Suprapubic skin (tissue), 3 donors: Measurements from ENCODE around the gene TMEM163.

Experiments used
- CTCF ChIP-seq, 2 donors: fragments of 200-600 bp in 1 of 2; fragments of 450-650 bp in 1 of 2; sonication (generic) in 1 of 2; IDR thresholded peaks; one replicate each; pipeline ENCODE4 v1.5.1; 2016 to 2019; ENCODE audit warnings: antibody characterized with exemption in 2 of 2, mild to moderate bottlenecking in 1 of 2, moderate library complexity in 1 of 2
- POLR2A ChIP-seq, 2 donors: fragments of 450-650 bp; IDR thresholded peaks; one replicate each; pipeline ENCODE4 v1.6.1; 2017; ENCODE audit warnings: antibody characterized with exemption in 2 of 2, mild to moderate bottlenecking in 2 of 2, moderate library complexity in 2 of 2

- TF ChIP-seq POLR2A (IDR thresholded peaks at IDR 0.05) (no peak), CTCF (IDR thresholded peaks at IDR 0.05) (no peak)
Observed at GRCh38 chr2:134648586-134648985, 70.2 kb downstream of the TMEM163 start.
